Measurements from ENCODE around the gene PDIA4. TPM values are rescaled to one million over a fixed set of nuclear protein-coding genes. Genes with fewer than 3 reads are reported as not detected.

The PDIA4 gene
- total and polyA plus RNA-seq, 8 donors, result 35.6 to 185 (median 71.6) TPM

DNA sequence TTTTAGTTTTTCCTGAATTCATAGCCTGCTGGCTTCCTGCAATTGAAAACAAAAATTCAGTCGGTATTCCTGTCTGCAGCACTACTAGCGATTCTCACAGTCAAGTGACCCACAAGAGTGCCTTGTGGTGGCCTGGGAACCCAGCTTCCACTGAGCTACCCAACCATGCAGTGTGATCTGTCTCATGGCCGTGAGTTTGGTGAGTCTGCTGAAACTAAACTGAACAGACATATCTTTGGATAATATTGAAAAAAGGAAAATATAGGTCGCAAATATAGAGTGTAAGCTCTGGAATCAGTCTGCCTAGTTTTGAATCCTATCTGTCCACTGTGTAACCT lies 44.1 kb upstream of the PDIA4 start:
- TF ChIP-seq CTCF (IDR thresholded peaks at IDR 0.05), result no peak
- DNase-seq (no peak), ATAC-seq (no peak), FAIRE-seq (no peak)
- H3K27me3 ChIP-seq, result no peaks in the 10 kb centered on the region
- intact Hi-C loops (cut with DNase I), result no loop called here
- H3K27ac ChIP-seq, result no peak overlapping the region
- whole genome bisulfite sequencing, 2 donors, result 90 to 92% methylated on average over 4 of the region's 4 CpGs
- H3K4me1 ChIP-seq, result no peaks in the 10 kb centered on the region
- peaks cover 0 to 27% (median 7%) of the 10 kb centered on the region in 3 donors for H3K36me3 ChIP-seq
- H3K4me3 ChIP-seq, result no peak overlapping the region
- H3K9me3 ChIP-seq, result no peaks in the 10 kb centered on the region

DNA sequence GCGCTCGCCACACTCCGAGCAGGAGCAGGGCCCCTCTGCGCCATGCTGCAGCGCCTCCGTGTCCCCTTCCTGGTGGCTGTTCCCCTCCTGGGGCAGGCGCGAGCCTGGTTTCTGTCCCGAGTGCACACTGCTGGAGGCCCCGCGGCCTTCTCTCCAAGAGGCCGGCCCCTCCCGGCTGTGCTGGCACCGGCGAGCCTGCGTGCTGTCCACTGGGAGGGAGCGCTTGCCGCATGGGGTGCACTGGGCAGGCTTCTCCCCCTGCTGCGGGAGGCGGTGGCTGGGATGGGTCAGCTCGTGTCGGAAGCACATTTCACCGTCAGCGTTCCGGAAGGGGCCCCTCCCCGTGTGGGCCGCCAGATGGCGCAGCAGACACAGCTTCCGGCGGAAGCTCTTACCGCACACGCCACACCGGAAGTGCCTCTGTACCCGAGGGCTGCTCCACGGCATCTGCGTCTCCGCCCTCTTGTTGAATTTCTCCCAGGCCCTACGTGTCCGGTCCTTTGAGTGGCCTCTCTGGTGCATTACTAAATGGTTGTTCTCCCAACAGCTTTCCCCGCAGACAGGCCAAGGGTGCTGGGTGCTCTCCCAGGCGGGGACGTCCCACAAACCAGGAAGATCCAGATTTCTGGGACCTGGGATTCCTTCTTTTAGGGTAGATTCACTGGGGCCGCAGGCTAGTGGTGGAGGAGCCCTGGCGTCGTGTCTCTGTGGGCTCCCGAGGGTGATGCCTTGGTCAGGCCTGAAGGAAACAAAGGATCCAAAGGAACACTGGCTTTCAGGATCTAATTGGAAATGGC lies 43.5 kb upstream of the PDIA4 start:
- WGBS, 2 donors, result 87 to 90% methylated on average over 43 to 46 of the region's 46 CpGs
- FAIRE-seq, result no peak
- H3K27me3 ChIP-seq, result no peaks in the 10 kb centered on the region
- H3K27ac ChIP-seq, result no peak overlapping the region
- peak in 2 of 4 donors; percentile 29 to 37 for ATAC-seq
- peak in 1 of 6 donors; percentile 54 for DNase-seq
- no peaks in the 10 kb centered on the region for H3K4me1 ChIP-seq
- TF ChIP-seq CTCF (IDR thresholded peaks at IDR 0.05), result no peak
- H3K9me3 ChIP-seq, result no peaks in the 10 kb centered on the region
- intact Hi-C loops (cut with DNase I), result no loop called here
- H3K4me3 ChIP-seq, result no peak overlapping the region
- H3K36me3 ChIP-seq, result peaks cover 0 to 27% (median 7%) of the 10 kb centered on the region in 3 donors

- H3K9me3 ChIP-seq, result no peaks in the 10 kb centered on the region
- no peaks in the 10 kb centered on the region for H3K27me3 ChIP-seq
- no peaks in the 10 kb centered on the region for H3K4me1 ChIP-seq
- H3K4me3 ChIP-seq, result no peak overlapping the region
- ATAC-seq (peak in 1 of 4 donors; percentile 11), FAIRE-seq (no peak), DNase-seq (peak in 1 of 6 donors; percentile 59)
- no peak for TF ChIP-seq CTCF (IDR thresholded peaks at IDR 0.05)
- intact Hi-C loops (cut with DNase I), result no loop called here
- 97% methylated on average over 29 of the region's 29 CpGs for WGBS, 2 donors
- H3K36me3 ChIP-seq, result peaks cover 0 to 27% (median 7%) of the 10 kb centered on the region in 3 donors
- no peak overlapping the region for H3K27ac ChIP-seq
Measured at GRCh38 chr7:149071182-149071635, 42.9 kb upstream of the PDIA4 start.

DNA sequence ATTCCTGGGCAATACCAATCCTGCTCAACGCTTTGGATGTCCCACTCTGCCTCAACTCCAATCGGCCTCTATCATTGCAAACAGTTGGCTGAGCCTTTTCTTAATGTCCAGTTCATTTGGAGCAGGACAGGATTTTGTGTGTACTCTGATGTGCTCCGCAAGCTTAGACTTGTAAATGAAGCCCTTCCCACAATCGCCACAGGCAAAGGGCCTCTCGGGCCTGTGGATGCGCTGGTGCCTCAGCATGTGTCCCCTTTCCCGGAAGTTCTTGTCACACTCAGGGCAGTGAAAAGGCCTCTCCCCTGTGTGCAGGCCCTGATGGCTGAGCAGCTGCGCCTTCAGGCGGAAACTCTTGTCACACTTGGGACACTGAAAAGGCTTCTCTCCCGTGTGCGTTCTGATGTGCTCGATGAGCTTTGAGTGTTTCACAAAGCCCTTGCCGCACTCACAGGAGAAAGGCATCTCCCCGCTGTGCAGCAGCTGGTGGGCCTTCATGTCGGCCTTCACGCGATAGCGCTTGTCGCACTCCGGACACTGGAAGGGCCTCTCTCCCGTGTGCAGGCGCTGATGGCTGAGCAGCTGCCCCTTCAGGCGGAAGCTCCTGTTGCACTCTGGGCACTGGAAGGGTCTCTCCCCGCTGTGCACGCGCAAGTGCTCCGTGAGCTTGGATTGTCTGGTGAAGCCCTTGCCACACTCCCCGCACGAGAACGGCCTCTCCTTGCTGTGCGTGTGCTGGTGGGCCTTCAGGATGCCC lies 42.2 kb upstream of the PDIA4 start:
- Histone ChIP-seq H3K4me1 (no peaks in the 10 kb centered on the region), H3K4me3 (no peak overlapping the region), H3K27me3 (no peaks in the 10 kb centered on the region), H3K9me3 (no peaks in the 10 kb centered on the region), H3K36me3 (peaks cover 0 to 27% (median 7%) of the 10 kb centered on the region in 3 donors), H3K27ac (no peak overlapping the region)
- no peak for DNase-seq
- no peak for TF ChIP-seq CTCF (IDR thresholded peaks at IDR 0.05)
- no peak for ATAC-seq
- no peak for FAIRE-seq
- intact Hi-C loops (cut with DNase I), result no loop called here
- WGBS, 2 donors, result 94 to 95% methylated on average over 31 of the region's 31 CpGs

Measured in pancreas (tissue), 10 donors.